Upper lobe of left lung (tissue), 6 donors: ENCODE measurements around the gene HSPA8. TPM values are rescaled to one million over a fixed set of nuclear protein-coding genes. Genes with fewer than 3 reads are reported as not detected.
"Not testable (repeated sequence)": the region's sequence is repeated elsewhere in the genome, so short reads cannot be mapped to it uniquely, and the experiment has no call there.

ENCODE experiments used
- ATAC-seq, 2 donors: fragments of 200-7000 bp; cut with Tn5 transposase; one replicate each; pipeline ENCODE4 v1.9.1; 2022; ENCODE audit warnings: mild to moderate bottlenecking in 2 of 2, moderate library complexity in 2 of 2; ENCODE audit not compliant: low FRiP score in 2 of 2
- DNase-seq, 2 donors: peaks; one replicate each; pipeline ENCODE4 v3.0.0-alpha.2; 2019 to 2020
- H3K27ac ChIP-seq, 4 donors: fragments of 200-600 bp; sonication (generic); one replicate each; pipeline ENCODE4 v1.5.1; 2016 to 2019
- H3K27me3 ChIP-seq, 4 donors: fragments of 200-600 bp; sonication (generic); one replicate each; pipeline ENCODE4 v1.5.1; 2017 to 2019
- H3K36me3 ChIP-seq, 4 donors: fragments of 200-600 bp; sonication (generic); one replicate each; pipeline ENCODE4 v1.5.1; 2016 to 2019
- H3K4me1 ChIP-seq, 4 donors: fragments of 200-600 bp; sonication (generic); one replicate each; pipeline ENCODE4 v1.5.1; 2018 to 2019
- H3K4me3 ChIP-seq, 4 donors: fragments of 200-600 bp; sonication (generic); one replicate each; pipeline ENCODE4 v1.5.1; 2017 to 2019; ENCODE audit warnings: mild to moderate bottlenecking in 2 of 4, moderate library complexity in 1 of 4
- H3K9me3 ChIP-seq, 4 donors: fragments of 200-600 bp; sonication (generic); one replicate each; pipeline ENCODE4 v1.5.1; 2018 to 2019
- CTCF ChIP-seq, 6 experiments: fragments of 450-650 bp in 4 of 6; fragments of 200-600 bp in 2 of 6; sonication (generic) in 2 of 6; IDR thresholded peaks; one replicate each; pipeline ENCODE4 v1.5.1; 2016 to 2019; ENCODE audit warnings: antibody characterized with exemption in 6 of 6
- EP300 ChIP-seq, 4 donors: sonication (generic); formaldehyde crosslinking; IDR thresholded peaks; one replicate each; pipeline ENCODE4 v1.5.1; 2017; ENCODE audit warnings: antibody characterized with exemption in 4 of 4, control low read depth in 2 of 4
- POLR2A ChIP-seq, 4 donors: fragments of 450-650 bp; IDR thresholded peaks; one replicate each; pipeline ENCODE4 v1.5.1; 2016 to 2017; ENCODE audit warnings: antibody characterized with exemption in 4 of 4, mild to moderate bottlenecking in 2 of 4
- POLR2AphosphoS5 ChIP-seq, 2 donors: sonication (generic); formaldehyde crosslinking; IDR thresholded peaks; one replicate each; pipeline ENCODE4 v1.5.1; 2017; ENCODE audit warnings: antibody characterized with exemption in 2 of 2
- WGBS, 2 donors: methylation state at CpG; one replicate each; pipeline ENCODE4 v1.1.5; 2017 to 2018; 5-methylcytosine and 5-hydroxymethylcytosine counted together
- total RNA-seq, 6 donors: library from RNA; depleted of rRNA in 4 of 6; stranded (reverse); fragments of >200 nt in 4 of 6; gene quantifications; one replicate each; pipeline versions ENCODE4 v1.1.0 to v1.2.1, GENCODE V29; 2016 to 2021
- donor health status: DM: no; HTN: no; CAD: no; lungs with moderate emphysema.
- donor health status: DM: no; HTN: yes; CAD: no; lungs with severe emphysema.

Gene HSPA8
- total RNA-seq, 6 donors from 2014 or later: 261 to 942 (median 659) TPM

- WGBS, 2 donors: 72 to 76% methylated on average over 6 of the region's 6 CpGs
- DNase-seq: no peak
- H3K27ac ChIP-seq: no peak overlapping the region
- no peak for ATAC-seq
- no peaks in the 10 kb centered on the region for H3K36me3 ChIP-seq
- TF ChIP-seq EP300 (IDR thresholded peaks at IDR 0.05) (no peak), CTCF (IDR thresholded peaks at IDR 0.05) (no peak), POLR2AphosphoS5 (IDR thresholded peaks at IDR 0.05) (no peak), POLR2A (IDR thresholded peaks at IDR 0.05) (no peak)
- H3K9me3 ChIP-seq: no peaks in the 10 kb centered on the region
- no peaks in the 10 kb centered on the region for H3K27me3 ChIP-seq
- no peak overlapping the region for H3K4me3 ChIP-seq
- H3K4me1 ChIP-seq: peaks cover 0 to 3% (median 0%) of the 10 kb centered on the region in 4 donors
Measured at GRCh38 chr11:123091506-123091905, 29.6 kb upstream of the HSPA8 start.

- H3K4me3 ChIP-seq, ATAC-seq, H3K27ac ChIP-seq, H3K27me3 ChIP-seq, H3K9me3 ChIP-seq, H3K36me3 ChIP-seq, H3K4me1 ChIP-seq: not testable (repeated sequence)
- WGBS, 2 donors: 64 to 79% methylated on average over 8 of the region's 8 CpGs
- peak in 1 of 2 donors; percentile 49 for DNase-seq
Measured at GRCh38 chr11:123090168-123090567, 28.2 kb upstream of the HSPA8 start.

GRCh38 chr11:123088896-123089295, 27.0 kb upstream of the HSPA8 start:
- H3K36me3 ChIP-seq, H3K4me1 ChIP-seq, H3K27me3 ChIP-seq, ATAC-seq, H3K9me3 ChIP-seq, H3K27ac ChIP-seq, DNase-seq, H3K4me3 ChIP-seq: not testable (repeated sequence)
- whole genome bisulfite sequencing, 2 donors: 92 to 93% methylated on average over 8 to 10 of the region's 10 CpGs

- H3K27me3 ChIP-seq, ATAC-seq, DNase-seq, H3K27ac ChIP-seq, H3K36me3 ChIP-seq, H3K9me3 ChIP-seq, H3K4me3 ChIP-seq: not testable (repeated sequence)
- WGBS, 2 donors: 87 to 88% methylated on average over 5 of the region's 5 CpGs
- H3K4me1 ChIP-seq: peaks cover 0 to 11% (median 4%) of the 10 kb centered on the region in 4 donors
Measured at GRCh38 chr11:123087657-123088056, 25.7 kb upstream of the HSPA8 start.

- ATAC-seq: no peak
- TF ChIP-seq POLR2AphosphoS5 (IDR thresholded peaks at IDR 0.05): no peak
- no peak for TF ChIP-seq CTCF (IDR thresholded peaks at IDR 0.05)
- TF ChIP-seq EP300 (IDR thresholded peaks at IDR 0.05): no peak
- no peak for TF ChIP-seq POLR2A (IDR thresholded peaks at IDR 0.05)
- Histone ChIP-seq H3K4me3 (no peak overlapping the region), H3K27me3 (no peaks in the 10 kb centered on the region), H3K36me3 (no peaks in the 10 kb centered on the region), H3K27ac (no peak overlapping the region), H3K9me3 (no peaks in the 10 kb centered on the region), H3K4me1 (peaks cover 0 to 11% (median 4%) of the 10 kb centered on the region in 4 donors)
- 72 to 85% methylated on average over 1 of the region's 1 CpG for WGBS, 2 donors
- no peak for DNase-seq
Measured at GRCh38 chr11:123086305-123086704, 24.4 kb upstream of the HSPA8 start.

- TF ChIP-seq CTCF (IDR thresholded peaks at IDR 0.05): no peak
- TF ChIP-seq POLR2A (IDR thresholded peaks at IDR 0.05): no peak
- TF ChIP-seq POLR2AphosphoS5 (IDR thresholded peaks at IDR 0.05): no peak
- no peak for TF ChIP-seq EP300 (IDR thresholded peaks at IDR 0.05)
- WGBS, 2 donors: 95 to 98% methylated on average over 5 of the region's 5 CpGs
- ATAC-seq: no peak
- Histone ChIP-seq H3K9me3 (no peaks in the 10 kb centered on the region), H3K27me3 (no peaks in the 10 kb centered on the region), H3K4me1 (peaks cover 0 to 11% (median 4%) of the 10 kb centered on the region in 4 donors), H3K27ac (no peak overlapping the region), H3K4me3 (no peak overlapping the region), H3K36me3 (no peaks in the 10 kb centered on the region)
- no peak for DNase-seq
Measured at GRCh38 chr11:123085497-123085896, 23.6 kb upstream of the HSPA8 start.
